Tibial nerve (tissue), 4 donors: ENCODE results near the gene CCDC148.

Experiments
- CTCF ChIP-seq, 5 experiments: fragments of 200-600 bp in 3 of 5; fragments of 450-650 bp in 2 of 5; sonication (generic) in 3 of 5; IDR thresholded peaks; one replicate each; pipeline ENCODE4 v1.5.1; 2016 to 2019; ENCODE audit warnings: antibody characterized with exemption in 5 of 5, mild to moderate bottlenecking in 3 of 5, moderate library complexity in 2 of 5
- EP300 ChIP-seq, 2 donors: sonication (generic); formaldehyde crosslinking; IDR thresholded peaks; one replicate each; pipeline ENCODE4 v1.6.1; 2017; ENCODE audit warnings: antibody characterized with exemption in 2 of 2, mild to moderate bottlenecking in 1 of 2
- POLR2A ChIP-seq, 2 donors: fragments of 450-650 bp; IDR thresholded peaks; one replicate each; pipeline ENCODE4 v1.6.1; 2017; ENCODE audit warnings: antibody characterized with exemption in 2 of 2, mild to moderate bottlenecking in 2 of 2, moderate library complexity in 2 of 2

GRCh38 chr2:158339513-158339912 lies 117.0 kb downstream of the CCDC148 start:
- TF ChIP-seq CTCF (IDR thresholded peaks at IDR 0.05) = no peak
- TF ChIP-seq POLR2A (IDR thresholded peaks at IDR 0.05) = no peak
- TF ChIP-seq EP300 (IDR thresholded peaks at IDR 0.05) = no peak
